RWPE1 (cell line): ENCODE data around the gene ATP8A2.

Experiments used
- CTCF ChIA-PET: fragments of 350-600 bp; sonication (Branson Sonifier 250); formaldehyde crosslinking; extraction: SDS; loops from one replicate; lab custom pipeline; 2021; lab: Yijun Ruan, JAX
- POLR2A ChIA-PET: fragments of 400-600 bp; formaldehyde crosslinking; extraction: SDS; loops from one replicate; lab custom pipeline; 2020; ENCODE audit warnings: antibody characterized with exemption; ENCODE audit not compliant: low non-redundant PET; lab: Yijun Ruan, JAX
- DNase-seq: peaks from one replicate; pipeline ENCODE4 v3.0.0; 2012; ENCODE audit warnings: low spot score
- H3K27ac ChIP-seq: fragments of 450-650 bp; 2 replicates; pipeline ENCODE4 v1.5.1; 2017
- CTCF ChIP-seq: fragments of 450-650 bp; conservative IDR thresholded peaks from 2 replicates; pipeline ENCODE4 v1.5.1; 2017; ENCODE audit warnings: low read depth, mild to moderate bottlenecking

ATP8A2 gene

GRCh38 chr13:25977216-25977615, 605.4 kb downstream of the ATP8A2 start:
- TF ChIP-seq CTCF, result no peak
- no peak for DNase-seq
- ChIA-PET CTCF (interaction anchor here (0.9 kb wide), 1 partner anchor 403 kb away, joined by 4 read pairs; no protein-coding TSS in a partner anchor), POLR2A (no interaction called here)
- H3K27ac ChIP-seq, result no peak overlapping the region

GRCh38 chr13:25977671-25978070, 605.9 kb downstream of the ATP8A2 start:
- no peak for DNase-seq
- H3K27ac ChIP-seq, result no peak overlapping the region
- TF ChIP-seq CTCF, result no peak
- POLR2A ChIA-PET, result no interaction called here
- CTCF ChIA-PET, result interaction anchor here (0.7 to 0.9 kb wide), 2 partner anchors 403 to 1594 kb away, joined by 3 to 4 read pairs; no protein-coding TSS in a partner anchor

- ChIA-PET CTCF (interaction anchor here (0.7 kb wide), 1 partner anchor 14 kb away, joined by 3 read pairs; no protein-coding TSS in a partner anchor), POLR2A (no interaction called here)
- DNase-seq, result no peak
- no peak for TF ChIP-seq CTCF
- no peak overlapping the region for H3K27ac ChIP-seq
These were observed 607.2 kb downstream of the ATP8A2 start for GRCh38 chr13:25978961-25979360.

GRCh38 chr13:25979371-25979770, 607.6 kb downstream of the ATP8A2 start:
- no peak for DNase-seq
- no peak overlapping the region for H3K27ac ChIP-seq
- TF ChIP-seq CTCF, result no peak
- POLR2A ChIA-PET, result no interaction called here
- CTCF ChIA-PET, result no interaction called here

DNA sequence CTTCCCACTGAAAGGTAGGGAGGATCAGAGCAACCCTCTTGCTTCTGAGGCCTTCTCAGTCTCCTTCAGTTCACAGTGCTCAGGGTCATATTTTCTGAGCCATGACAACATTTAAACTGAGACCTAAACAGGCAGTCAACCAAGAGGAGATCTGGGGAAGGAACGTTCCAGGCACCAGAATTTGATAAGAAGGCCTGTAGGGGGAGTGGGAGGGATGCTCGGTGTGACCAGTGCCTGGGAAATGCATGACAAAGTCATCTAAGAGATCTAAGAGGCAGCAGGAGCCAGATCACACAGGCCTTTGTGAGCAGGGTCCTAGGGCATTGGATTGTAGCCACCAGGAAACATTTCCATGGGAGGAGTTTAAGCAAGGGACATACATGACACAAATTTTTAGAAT, 608.5 kb downstream of the ATP8A2 start:
- DNase-seq, result no peak
- H3K27ac ChIP-seq, result no peak overlapping the region
- no peak for TF ChIP-seq CTCF
- CTCF ChIA-PET, result no interaction called here
- POLR2A ChIA-PET, result no interaction called here

DNA sequence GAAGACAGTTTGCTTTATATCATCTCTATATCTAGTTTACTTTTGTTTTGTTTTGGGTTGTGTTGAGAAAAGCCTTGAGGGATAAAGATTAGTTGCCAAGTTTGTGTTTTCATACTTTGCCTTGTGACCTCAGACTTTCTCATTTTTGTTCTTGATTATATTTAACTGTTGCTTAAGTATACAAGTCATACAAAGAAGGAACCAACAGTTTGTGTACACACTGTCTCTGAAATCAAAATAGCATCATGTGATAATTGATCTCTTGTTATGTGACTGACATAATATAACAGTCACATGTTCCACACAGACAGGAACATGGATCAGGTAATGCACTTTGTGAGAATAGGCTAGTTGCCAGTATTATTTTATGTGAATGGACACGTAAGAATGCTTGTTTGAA, 609.3 kb downstream of the ATP8A2 start:
- no peak for TF ChIP-seq CTCF
- DNase-seq, result no peak
- ChIA-PET POLR2A (no interaction called here), CTCF (no interaction called here)
- H3K27ac ChIP-seq, result no peak overlapping the region
